H7 (cell line): ENCODE results near the gene ITPR1. TPM values are rescaled to one million over a fixed set of nuclear protein-coding genes. Genes with fewer than 3 reads are reported as not detected.
A peak's percentile ranks its signal among the peaks of the same experiment; 100 is the strongest.

ENCODE experiments used
- DNase-seq: peaks from one replicate; pipeline ENCODE4 v3.0.0; 2012
- H3K27me3 ChIP-seq: 2 replicates; pipeline ENCODE4 v1.6.0; 2011; ENCODE audit warnings: mild to moderate bottlenecking, low read length; ENCODE audit not compliant: control insufficient read depth, insufficient read depth
- H3K36me3 ChIP-seq: replicated peaks from 2 replicates; pipeline ENCODE4 v1.5.1; 2011; ENCODE audit warnings: low read length; ENCODE audit not compliant: control insufficient read depth, insufficient read depth
- H3K4me3 ChIP-seq: 2 replicates; pipeline ENCODE4 v1.5.1; 2011; ENCODE audit warnings: low read depth, mild to moderate bottlenecking, control low read depth, low read length, moderate library complexity; ENCODE audit not compliant: insufficient read depth
- total RNA-seq: library from RNA; depleted of rRNA; stranded (reverse); fragments of >200 nt; shearing (Covaris generic); gene quantifications from 2 replicates; pipeline ENCODE4 v1.2.3, GENCODE V29; 2014

Gene ITPR1
- total RNA-seq, 1 experiment from 2014 or later, result 4.4 TPM

- H3K27me3 ChIP-seq, result no peaks in the 10 kb centered on the region
- DNase-seq, result no peak
- no peak overlapping the region for H3K4me3 ChIP-seq
- H3K36me3 ChIP-seq, result no peaks in the 10 kb centered on the region
Measured at GRCh38 chr3:4722103-4722502, 229.0 kb downstream of the ITPR1 start.

DNA sequence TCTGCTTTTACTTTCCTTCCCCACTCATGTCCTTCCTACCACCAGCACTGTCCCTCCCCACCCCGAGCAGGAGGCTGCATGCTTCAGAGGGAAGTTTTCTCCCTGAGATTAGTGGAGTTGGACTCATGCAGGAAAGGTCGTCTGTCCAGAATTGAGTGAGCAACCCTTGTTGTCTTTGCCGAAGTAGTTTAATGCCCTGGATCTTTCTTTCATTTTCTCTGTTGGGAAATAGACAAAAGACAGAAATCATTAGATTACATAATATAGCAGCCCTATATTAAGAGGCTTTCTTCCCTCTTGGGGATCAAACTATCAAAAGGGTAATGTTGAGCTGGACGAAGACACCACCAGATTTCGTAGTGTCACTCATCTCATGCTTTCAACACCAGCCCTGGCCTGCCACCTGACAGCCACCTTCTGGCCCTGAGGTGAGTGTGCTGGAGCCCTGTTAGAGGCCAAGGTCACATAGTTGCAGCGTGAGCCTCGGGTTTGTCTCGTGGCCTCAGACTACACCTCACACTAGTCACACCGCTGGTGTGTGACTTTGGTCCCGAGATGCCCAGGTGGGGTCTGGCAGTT, 231.0 kb downstream of the ITPR1 start:
- DNase-seq, result no peak
- Histone ChIP-seq H3K27me3 (no peaks in the 10 kb centered on the region), H3K36me3 (no peaks in the 10 kb centered on the region), H3K4me3 (no peak overlapping the region)

DNA sequence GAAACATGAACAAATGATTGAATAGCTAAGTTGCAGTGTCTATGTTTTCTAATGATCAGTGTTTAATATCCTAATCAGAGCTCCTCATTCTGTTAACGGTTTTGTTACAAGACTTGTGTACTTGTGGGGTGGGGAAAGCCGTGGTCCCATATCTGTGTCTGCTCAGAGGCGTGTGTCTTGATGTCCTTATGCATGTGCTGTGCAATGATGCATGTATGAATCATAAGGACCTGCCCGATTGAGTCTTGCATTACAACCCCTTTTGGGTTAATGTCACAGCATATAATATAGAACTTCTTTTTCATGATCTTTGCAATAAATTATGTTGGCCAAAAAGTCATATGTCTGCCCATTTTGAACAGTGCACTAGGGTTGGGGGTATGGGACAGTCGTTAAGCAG, 233.4 kb downstream of the ITPR1 start:
- Histone ChIP-seq H3K27me3 (no peaks in the 10 kb centered on the region), H3K4me3 (no peak overlapping the region), H3K36me3 (no peaks in the 10 kb centered on the region)
- DNase-seq, result no peak

- Histone ChIP-seq H3K4me3 (no peak overlapping the region), H3K27me3 (no peaks in the 10 kb centered on the region), H3K36me3 (no peaks in the 10 kb centered on the region)
- DNase-seq, result no peak
Measured at GRCh38 chr3:4729061-4729973, 236.2 kb downstream of the ITPR1 start.

GRCh38 chr3:4730719-4731118, 237.6 kb downstream of the ITPR1 start:
- DNase-seq, result no peak
- Histone ChIP-seq H3K27me3 (no peaks in the 10 kb centered on the region), H3K4me3 (no peak overlapping the region), H3K36me3 (no peaks in the 10 kb centered on the region)

DNA sequence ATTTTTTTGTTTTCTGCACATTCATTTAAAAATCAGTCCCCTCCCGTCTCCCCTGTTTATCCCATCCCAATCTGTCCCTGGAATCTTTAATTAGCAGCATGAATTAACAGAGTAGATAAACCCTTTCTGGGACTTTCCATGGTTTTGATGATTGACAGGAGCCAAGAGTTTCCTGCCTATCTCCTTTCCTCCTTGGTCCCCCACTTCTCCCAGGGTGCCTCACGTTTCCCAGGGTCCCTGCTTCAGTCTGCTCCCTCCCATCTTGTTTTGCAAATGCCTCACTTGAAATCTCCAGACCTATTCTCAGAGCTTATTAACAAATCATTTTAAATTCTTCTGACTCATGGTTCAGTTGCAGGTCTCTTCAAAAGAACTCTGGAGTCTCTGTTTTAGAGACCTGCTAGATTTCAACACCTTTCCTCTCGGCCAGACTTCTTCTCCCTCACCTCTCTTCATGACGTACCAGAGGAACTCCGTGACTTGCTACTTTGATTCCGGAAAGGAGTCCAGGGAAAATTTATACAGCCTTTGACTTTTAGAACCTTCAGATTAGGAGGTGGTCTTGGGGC, 238.5 kb downstream of the ITPR1 start:
- H3K27me3 ChIP-seq, result no peaks in the 10 kb centered on the region
- DNase-seq, result no peak
- H3K4me3 ChIP-seq, result no peak overlapping the region
- H3K36me3 ChIP-seq, result no peaks in the 10 kb centered on the region

GRCh38 chr3:4732925-4733324, 239.8 kb downstream of the ITPR1 start:
- no peak overlapping the region for H3K4me3 ChIP-seq
- no peaks in the 10 kb centered on the region for H3K36me3 ChIP-seq
- peak; percentile 65 for DNase-seq
- no peaks in the 10 kb centered on the region for H3K27me3 ChIP-seq

- no peak overlapping the region for H3K4me3 ChIP-seq
- no peaks in the 10 kb centered on the region for H3K36me3 ChIP-seq
- DNase-seq, result no peak
Measured at GRCh38 chr3:4734454-4734853, 241.3 kb downstream of the ITPR1 start.

GRCh38 chr3:4735243-4735642, 242.1 kb downstream of the ITPR1 start:
- no peak for DNase-seq
- H3K4me3 ChIP-seq, result no peak overlapping the region
- no peaks in the 10 kb centered on the region for H3K27me3 ChIP-seq
- H3K36me3 ChIP-seq, result no peaks in the 10 kb centered on the region

More at GRCh38 chr3:4734454-4734853, 241.3 kb downstream of the ITPR1 start:
- no peaks in the 10 kb centered on the region for H3K27me3 ChIP-seq

- DNase-seq, result no peak
- H3K27me3 ChIP-seq, result no peaks in the 10 kb centered on the region
- no peak overlapping the region for H3K4me3 ChIP-seq
- H3K36me3 ChIP-seq, result no peaks in the 10 kb centered on the region
Measured at GRCh38 chr3:4736284-4736861, 243.2 kb downstream of the ITPR1 start.

DNA sequence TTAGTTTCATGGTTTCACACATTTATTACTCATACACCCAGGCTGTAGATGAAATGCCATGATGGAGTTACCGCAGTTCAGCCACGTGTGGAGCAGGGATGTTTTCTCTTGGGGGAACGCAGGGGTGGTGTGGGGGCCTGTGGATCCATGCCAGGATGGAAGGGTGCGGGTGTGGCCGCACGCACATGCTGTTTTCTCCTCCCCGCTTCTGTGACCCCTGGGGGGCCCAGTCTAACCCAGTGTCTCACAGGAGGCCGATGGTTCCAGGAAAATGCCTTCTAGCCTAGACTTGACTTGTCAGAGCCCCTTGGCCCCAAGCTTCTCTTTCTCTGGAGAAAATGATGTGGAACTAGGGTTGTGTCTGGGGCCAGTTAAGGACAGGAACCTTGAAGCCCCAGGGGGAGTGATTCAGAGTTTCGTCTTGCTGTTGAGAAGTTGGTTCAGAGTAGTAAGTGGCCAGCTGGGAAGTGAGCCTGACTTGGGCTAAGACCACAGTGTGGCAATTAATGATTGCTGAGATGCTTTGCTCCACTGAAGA, 245.7 kb downstream of the ITPR1 start:
- Histone ChIP-seq H3K27me3 (no peaks in the 10 kb centered on the region), H3K36me3 (no peaks in the 10 kb centered on the region), H3K4me3 (no peak overlapping the region)
- no peak for DNase-seq

GRCh38 chr3:4739289-4740236, 246.4 kb downstream of the ITPR1 start:
- Histone ChIP-seq H3K27me3 (no peaks in the 10 kb centered on the region), H3K36me3 (no peaks in the 10 kb centered on the region), H3K4me3 (no peak overlapping the region)
- DNase-seq, result no peak

GRCh38 chr3:4740397-4741105, 247.4 kb downstream of the ITPR1 start:
- no peak for DNase-seq
- H3K36me3 ChIP-seq, result no peaks in the 10 kb centered on the region
- H3K4me3 ChIP-seq, result no peak overlapping the region
- H3K27me3 ChIP-seq, result no peaks in the 10 kb centered on the region
